GM23248 (cell line): ENCODE results near the gene CTXN1. TPM values are rescaled to one million over a fixed set of nuclear protein-coding genes. Genes with fewer than 3 reads are reported as not detected.

Experiments used
- DNase-seq: peaks from one replicate; pipeline ENCODE4 v3.0.0-alpha.2; 2015
- H2AFZ ChIP-seq: fragments of 200-600 bp; sonication (generic); 2 replicates; pipeline ENCODE4 v1.6.1; 2016; ENCODE audit warnings: antibody characterized with exemption
- H3F3A ChIP-seq: fragments of 200-600 bp; sonication (generic); 2 replicates; pipeline ENCODE4 v1.6.1; 2016; ENCODE audit warnings: mild to moderate bottlenecking, antibody characterized with exemption, mixed run types; ENCODE audit not compliant: insufficient read depth
- H3K27ac ChIP-seq: fragments of 200-600 bp; sonication (generic); 2 replicates; pipeline ENCODE4 v1.5.1; 2016; ENCODE audit warnings: mild to moderate bottlenecking
- H3K27me3 ChIP-seq: fragments of 200-600 bp; sonication (generic); replicated peaks from 2 replicates; pipeline ENCODE4 v1.6.1; 2016; ENCODE audit warnings: mild to moderate bottlenecking; ENCODE audit not compliant: insufficient read depth
- H3K36me3 ChIP-seq: fragments of 200-600 bp; sonication (generic); 2 replicates; pipeline ENCODE4 v1.6.1; 2016; ENCODE audit warnings: low read depth, mild to moderate bottlenecking
- H3K4me1 ChIP-seq: fragments of 200-600 bp; sonication (generic); 2 replicates; pipeline ENCODE4 v1.6.1; 2016; ENCODE audit warnings: mild to moderate bottlenecking; ENCODE audit not compliant: insufficient read depth
- H3K4me2 ChIP-seq: fragments of 200-600 bp; sonication (generic); one replicate; pipeline ENCODE4 v1.6.1; 2016; ENCODE audit warnings: mild to moderate bottlenecking; ENCODE audit not compliant: unreplicated experiment
- H3K4me3 ChIP-seq: fragments of 200-600 bp; sonication (generic); 2 replicates; pipeline ENCODE4 v1.5.1; 2016; ENCODE audit warnings: mild to moderate bottlenecking
- H3K79me2 ChIP-seq: fragments of 200-600 bp; sonication (generic); 2 replicates; pipeline ENCODE4 v1.6.1; 2016; ENCODE audit warnings: mild to moderate bottlenecking; ENCODE audit not compliant: insufficient read depth
- H3K9ac ChIP-seq: fragments of 200-600 bp; sonication (generic); 2 replicates; pipeline ENCODE4 v1.6.1; 2016; ENCODE audit warnings: mild to moderate bottlenecking
- H3K9me2 ChIP-seq: fragments of 200-600 bp; sonication (generic); 2 replicates; pipeline ENCODE4 v1.6.1; 2016; ENCODE audit warnings: mixed run types, mild to moderate bottlenecking, moderate library complexity; ENCODE audit not compliant: insufficient read depth
- H3K9me3 ChIP-seq: fragments of 200-600 bp; sonication (generic); one replicate; pipeline ENCODE4 v1.6.1; 2017; ENCODE audit warnings: low read depth
- H4K20me1 ChIP-seq: fragments of 200-600 bp; sonication (generic); 2 replicates; pipeline ENCODE4 v1.6.0; 2016; ENCODE audit not compliant: insufficient read depth
- EZH2 ChIP-seq: fragments of 200-600 bp; sonication (generic); IDR thresholded peaks from 2 replicates; pipeline ENCODE4 v1.6.1; 2018; ENCODE audit warnings: antibody characterized with exemption, mild to moderate bottlenecking; ENCODE audit not compliant: insufficient read depth, poor library complexity, severe bottlenecking
- EZH2phosphoT487 ChIP-seq: fragments of 200-600 bp; sonication (generic); IDR thresholded peaks from 2 replicates; pipeline ENCODE4 v1.6.1; 2018; ENCODE audit warnings: antibody characterized with exemption, moderate library complexity, mild to moderate bottlenecking, low read depth; ENCODE audit not compliant: insufficient read depth
- WGBS, 2 experiments: methylation state at CpG; one replicate each; pipeline ENCODE4 v1.1.6; 2015 to 2017; ENCODE audit warnings: low lambda C conversion rate in 2 of 2, low coverage in 1 of 2; ENCODE audit errors: missing lambda C conversion rate in 2 of 2; 5-methylcytosine and 5-hydroxymethylcytosine counted together
- in situ Hi-C: fragments of 300-500 bp; cut with MboI; formaldehyde crosslinking; loops from 2 replicates; pipeline ENCODE4 v1.15.0; 2020
- polyA plus RNA-seq: library from polyadenylated mRNA; unstranded; fragments of >200 nt; fragmentation: Nextera tagmentation; extraction: Ambion mirVana; gene quantifications from 2 replicates; pipeline ENCODE4 v1.2.1, GENCODE V29; 2016
- total RNA-seq: library from RNA; depleted of rRNA; stranded (reverse); fragments of >200 nt; shearing (Covaris generic); gene quantifications from 2 replicates; pipeline ENCODE4 v1.2.3, GENCODE V29; 2014; rRNA removed

CTXN1 gene
- 3.5 and 9.0 TPM in 2 replicates for total RNA-seq
- 3.3 and 3.4 TPM in 2 replicates for polyA plus RNA-seq

- peaks cover 34% of the 10 kb centered on the region for H3K4me1 ChIP-seq
- H4K20me1 ChIP-seq: no peaks in the 10 kb centered on the region
- no peak within 1 kb of the TSS for H3K27ac ChIP-seq
- in situ Hi-C loops: no loop called here
- H3K36me3 ChIP-seq: peaks cover 7% of the 10 kb centered on the region; the same call in 1 of the 2 replicates
- peak within 1 kb of the TSS; percentile 65 for H3K9ac ChIP-seq
- WGBS, 2 experiments: 7 to 15% methylated on average over 12 to 50 of the region's 65 CpGs
- peak within 1 kb of the TSS; percentile 35 for H2AFZ ChIP-seq
- no peaks in the 10 kb centered on the region for H3K9me2 ChIP-seq
- H3K27me3 ChIP-seq: no peaks in the 10 kb centered on the region
- DNase-seq: peak; percentile 75
- TF ChIP-seq EZH2 (no peak), EZH2phosphoT487 (no peak)
- H3F3A ChIP-seq: peaks cover 27% of the 10 kb centered on the region
- H3K79me2 ChIP-seq: peaks cover 16% of the 10 kb centered on the region
- peak within 1 kb of the TSS; percentile 89 for H3K4me2 ChIP-seq
- peak within 1 kb of the TSS; percentile 68 for H3K4me3 ChIP-seq
- H3K9me3 ChIP-seq: no peaks in the 10 kb centered on the region
These were observed at the start of gene CTXN1 for GRCh38 chr19:7926021-7926726. Gene CTXN1, minus strand, starts transcription at chr19:7926135. Its CDS starts 597 bp downstream, at chr19:7925538.

GRCh38 chr19:7975037-7975436 is 49.1 kb upstream of the CTXN1 start:
- no peaks in the 10 kb centered on the region for H3K27me3 ChIP-seq
- no peaks in the 10 kb centered on the region; the same call in 1 of the 2 replicates for H3K36me3 ChIP-seq
- H3K27ac ChIP-seq: no peak overlapping the region
- no peaks in the 10 kb centered on the region for H3F3A ChIP-seq
- H3K9ac ChIP-seq: no peak overlapping the region
- no peaks in the 10 kb centered on the region for H3K9me3 ChIP-seq
- no peak for DNase-seq
- TF ChIP-seq EZH2phosphoT487 (no peak), EZH2 (no peak)
- no peak overlapping the region for H2AFZ ChIP-seq
- H3K4me3 ChIP-seq: no peak overlapping the region
- H3K79me2 ChIP-seq: 0 out of 2 replicates have a peak, but pooled peaks cover 4% of the 10 kb centered on the region
- in situ Hi-C loops: no loop called here
- H4K20me1 ChIP-seq: no peaks in the 10 kb centered on the region
- H3K9me2 ChIP-seq: no peaks in the 10 kb centered on the region
- H3K4me2 ChIP-seq: no peak overlapping the region
- 95% methylated on average over 7 of the region's 7 CpGs for WGBS, 2 experiments
- no peaks in the 10 kb centered on the region for H3K4me1 ChIP-seq

DNA sequence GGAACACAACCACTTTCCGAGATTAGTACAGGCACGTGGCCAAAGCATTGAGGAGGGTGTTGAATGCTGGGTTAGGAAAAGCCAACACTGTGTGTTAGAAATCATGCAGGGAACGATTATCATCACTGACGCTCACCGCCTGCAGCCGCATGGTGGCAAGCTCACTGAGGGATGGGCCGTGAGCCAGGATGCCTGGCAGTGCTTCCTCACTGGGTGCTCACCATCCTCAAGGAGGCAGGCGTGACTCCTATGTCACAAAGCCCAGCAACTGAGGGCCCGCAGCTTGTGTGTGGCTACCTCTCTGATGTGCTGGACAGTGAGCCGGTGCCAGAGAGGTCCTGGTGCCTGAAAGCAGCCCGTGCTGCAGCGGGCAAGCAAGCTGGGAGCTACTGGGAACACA is 47.9 kb upstream of the CTXN1 start:
- TF ChIP-seq EZH2phosphoT487 (no peak), EZH2 (no peak)
- Histone ChIP-seq H3K4me2 (no peak overlapping the region), H3K4me3 (no peak overlapping the region), H3K9me3 (no peaks in the 10 kb centered on the region), H3K27ac (no peak overlapping the region), H3K36me3 (no peaks in the 10 kb centered on the region; the same call in 1 of the 2 replicates), H3K9ac (no peak overlapping the region), H3K79me2 (0 out of 2 replicates have a peak, but pooled peaks cover 4% of the 10 kb centered on the region), H2AFZ (no peak overlapping the region), H3K9me2 (no peaks in the 10 kb centered on the region), H3K27me3 (no peaks in the 10 kb centered on the region), H3F3A (no peaks in the 10 kb centered on the region), H4K20me1 (no peaks in the 10 kb centered on the region), H3K4me1 (no peaks in the 10 kb centered on the region)
- 91% methylated on average over 11 to 12 of the region's 12 CpGs for WGBS, 2 experiments
- no peak for DNase-seq
- in situ Hi-C loops: no loop called here

DNA sequence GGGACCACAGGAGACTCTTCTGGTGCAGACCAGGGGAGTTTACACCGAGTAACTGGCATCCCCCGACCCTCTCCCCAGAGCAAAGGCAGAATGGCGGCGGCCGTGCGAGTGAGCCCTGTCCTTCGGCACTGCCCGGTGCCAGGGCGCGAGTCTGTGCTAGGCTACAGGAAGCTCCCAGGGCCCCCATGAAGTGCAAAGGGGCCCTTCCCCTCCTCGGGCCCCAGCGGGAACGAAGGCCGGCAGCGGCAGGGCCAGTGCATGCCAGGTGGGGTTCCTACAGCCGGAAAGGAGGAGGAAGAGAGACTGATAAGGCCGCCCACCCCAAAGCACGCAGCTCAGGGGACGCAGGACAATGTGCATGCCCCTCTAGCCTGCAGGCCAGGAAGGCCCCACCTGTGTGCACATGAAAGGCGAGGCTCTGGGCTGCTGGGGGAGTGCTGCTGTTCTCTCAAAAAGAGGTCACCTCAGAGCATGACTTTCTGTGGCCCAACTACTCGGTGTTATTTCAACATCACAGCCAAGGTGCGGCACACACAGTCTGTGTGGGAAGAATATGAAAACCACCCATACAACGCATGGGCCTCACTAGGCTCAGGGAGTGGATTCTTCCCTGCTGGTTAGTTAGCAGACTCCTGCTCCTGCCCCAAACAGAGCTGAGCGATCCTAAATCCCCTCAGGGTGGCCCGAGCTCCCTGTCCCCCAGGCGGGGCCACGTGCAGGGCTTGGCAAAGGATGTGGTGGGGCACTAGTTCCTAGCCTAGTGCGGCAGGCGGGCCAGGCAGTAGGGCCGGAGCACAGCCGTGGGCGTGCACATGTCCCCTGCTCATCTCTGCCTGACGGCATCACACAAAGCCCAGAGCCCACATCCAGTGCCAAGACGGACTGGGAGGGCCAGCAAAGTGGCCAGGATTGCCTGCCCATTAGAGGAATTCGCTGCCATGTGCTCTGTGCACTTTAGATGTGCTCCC is 45.9 kb upstream of the CTXN1 start:
- no peak for DNase-seq
- Histone ChIP-seq H3K9me2 (no peaks in the 10 kb centered on the region), H3F3A (no peaks in the 10 kb centered on the region), H3K79me2 (0 out of 2 replicates have a peak, but pooled peaks cover 4% of the 10 kb centered on the region), H3K27me3 (no peaks in the 10 kb centered on the region), H3K4me3 (no peak overlapping the region), H3K9ac (no peak overlapping the region), H3K36me3 (no peaks in the 10 kb centered on the region; the same call in 1 of the 2 replicates), H3K4me1 (no peaks in the 10 kb centered on the region), H3K9me3 (no peaks in the 10 kb centered on the region), H3K4me2 (no peak overlapping the region), H2AFZ (no peak overlapping the region), H4K20me1 (no peaks in the 10 kb centered on the region), H3K27ac (no peak overlapping the region)
- WGBS, 2 experiments: 84 to 85% methylated on average over 34 to 35 of the region's 35 CpGs
- in situ Hi-C loops: no loop called here
- TF ChIP-seq EZH2 (no peak), EZH2phosphoT487 (no peak)
